GM21390 (cell line): ENCODE data around the gene UBE2D2.

Experiments
- ATAC-seq: cut with Tn5 transposase; IDR thresholded peaks from one replicate; pipeline ENCODE4 v1.9.1; 2021; ENCODE audit not compliant: unreplicated experiment

The UBE2D2 gene

GRCh38 chr5:139671096-139671841 lies 110.1 kb downstream of the UBE2D2 start:
- no peak for ATAC-seq

GRCh38 chr5:139675213-139675612 lies 114.1 kb downstream of the UBE2D2 start:
- ATAC-seq, result no peak

DNA sequence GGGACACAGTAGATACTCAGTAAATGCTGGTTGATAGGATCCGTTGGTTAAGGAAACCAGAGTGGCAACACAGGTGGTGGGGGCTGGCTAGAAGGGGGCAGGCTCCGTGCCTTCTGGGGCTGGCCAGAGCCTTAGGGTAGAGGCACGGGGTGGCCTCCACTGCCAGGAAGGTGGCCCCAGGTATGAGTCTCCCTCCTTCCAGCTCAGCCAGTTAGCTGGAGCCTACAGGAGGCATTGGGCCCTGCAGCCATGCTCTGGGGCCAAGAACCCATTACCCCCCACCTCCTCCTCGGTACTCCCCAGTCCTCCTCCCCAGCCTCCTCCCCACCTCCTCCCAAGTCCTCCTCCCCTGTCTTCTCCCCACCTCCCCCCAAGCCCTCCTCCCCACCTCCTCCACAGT lies 114.7 kb downstream of the UBE2D2 start:
- no peak for ATAC-seq

DNA sequence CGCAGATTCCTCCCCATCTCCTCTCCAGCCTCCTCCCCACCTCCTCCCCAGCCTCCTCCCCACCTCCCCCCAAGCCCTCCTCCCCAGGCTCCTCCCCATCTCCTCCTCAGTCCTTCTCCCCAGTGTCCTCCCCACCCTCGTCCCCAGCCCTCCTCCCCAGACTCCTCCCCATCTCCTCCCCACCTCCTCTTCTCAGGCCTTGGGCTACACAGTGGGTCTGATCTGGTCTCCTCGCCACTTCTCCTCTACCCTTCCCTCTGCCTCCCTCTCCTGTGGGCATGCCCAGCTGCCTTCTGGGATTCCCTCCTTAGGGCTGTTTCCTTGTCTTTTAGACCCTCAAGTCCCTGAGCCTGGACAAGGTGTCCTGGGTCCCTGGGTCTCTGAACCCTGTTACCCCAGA lies 115.3 kb downstream of the UBE2D2 start:
- ATAC-seq, result no peak

DNA sequence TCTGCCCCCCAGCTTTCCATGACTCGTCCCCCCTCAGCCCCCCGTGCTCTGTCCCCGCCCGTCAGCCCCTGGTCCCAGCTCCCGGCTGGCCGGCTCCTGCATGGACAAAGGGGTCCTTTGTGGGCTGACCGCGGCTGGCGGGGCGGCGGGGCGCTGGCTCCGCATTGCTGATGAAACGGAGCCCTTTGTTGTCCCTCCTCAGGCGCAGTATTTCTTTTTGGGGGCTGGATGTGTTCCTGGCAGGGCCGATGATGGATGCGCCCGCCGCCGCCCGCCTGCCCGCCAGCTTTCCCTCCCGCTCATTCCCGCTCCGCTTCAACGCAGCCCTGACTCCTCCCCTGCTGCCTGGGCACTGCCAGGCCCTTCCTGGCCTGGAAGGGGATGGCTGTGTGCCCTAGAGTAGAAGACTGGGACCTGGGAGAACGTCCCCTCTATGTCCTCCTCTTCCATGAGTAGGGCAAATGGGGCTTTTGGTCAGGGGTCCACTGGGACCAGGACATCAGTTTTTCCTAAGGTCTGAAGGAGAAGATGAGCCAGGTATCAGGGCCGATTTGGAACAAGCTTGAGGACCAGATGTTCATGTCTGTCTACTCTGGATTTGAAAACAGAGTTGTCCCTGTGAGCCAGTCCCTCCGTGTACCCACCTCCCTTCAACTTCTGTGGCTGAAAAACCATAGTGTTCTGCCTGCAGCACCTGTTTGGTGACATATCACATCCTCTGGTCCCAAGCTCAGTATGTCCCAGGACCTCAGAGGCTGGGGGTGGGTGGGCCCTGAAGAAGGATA lies 116.0 kb downstream of the UBE2D2 start:
- no peak for ATAC-seq
